SK-N-SH treated with all-trans-retinoic acid at 6 μM for 48 hours (cell line): ENCODE results near the gene SCFD2.

Source experiments
- ATAC-seq: fragments of 200-7000 bp; cut with Tn5 transposase; 3 replicates; pipeline ENCODE4 v1.9.1; 2020; ENCODE audit warnings: mild to moderate bottlenecking, moderate library complexity
- BACH2 ChIP-seq: fragments of 250-450 bp; sonication (Bioruptor Pico); IDR thresholded peaks from 2 replicates; pipeline ENCODE4 v1.9.0; 2021; ENCODE audit warnings: mild to moderate bottlenecking, borderline replicate concordance
- CSDC2 ChIP-seq: fragments of 250-450 bp; sonication (Bioruptor Pico); IDR thresholded peaks from 2 replicates; pipeline ENCODE4 v1.5.0; 2020; ENCODE audit warnings: mild to moderate bottlenecking, moderate library complexity
- ESRRG ChIP-seq: fragments of 250-450 bp; sonication (Bioruptor Pico); IDR thresholded peaks from 2 replicates; pipeline ENCODE4 v1.6.1; 2021; ENCODE audit warnings: mild to moderate bottlenecking
- GLIS3 ChIP-seq: fragments of 250-450 bp; sonication (Bioruptor Pico); IDR thresholded peaks from 2 replicates; pipeline ENCODE4 v1.5.0; 2020; ENCODE audit warnings: mild to moderate bottlenecking, moderate library complexity
- ISL1 ChIP-seq: fragments of 250-450 bp; sonication (Bioruptor Pico); IDR thresholded peaks from 2 replicates; pipeline ENCODE4 v2.1.2; 2022; ENCODE audit warnings: mild to moderate bottlenecking, moderate library complexity
- OSR1 ChIP-seq: fragments of 250-450 bp; sonication (Bioruptor Pico); IDR thresholded peaks from 2 replicates; pipeline ENCODE4 v1.8.0; 2022; ENCODE audit warnings: moderate library complexity, mild to moderate bottlenecking, inconsistent platforms
- PPARA ChIP-seq: fragments of 250-450 bp; sonication (Bioruptor Pico); IDR thresholded peaks from 2 replicates; pipeline ENCODE4 v1.5.0; 2020; ENCODE audit warnings: mild to moderate bottlenecking, borderline replicate concordance
- RARB ChIP-seq: fragments of 250-450 bp; sonication (Bioruptor Pico); IDR thresholded peaks from 2 replicates; pipeline ENCODE4 v1.8.0; 2021; ENCODE audit warnings: mild to moderate bottlenecking, moderate library complexity
- SNAI2 ChIP-seq: fragments of 250-450 bp; sonication (Bioruptor Pico); IDR thresholded peaks from 2 replicates; pipeline ENCODE4 v1.5.0; 2020; ENCODE audit warnings: mild to moderate bottlenecking, moderate library complexity
- TCF4 ChIP-seq: fragments of 250-450 bp; sonication (Bioruptor Pico); IDR thresholded peaks from 2 replicates; pipeline ENCODE4 v1.8.0; 2021; ENCODE audit warnings: mild to moderate bottlenecking, moderate library complexity, borderline replicate concordance
- TOX ChIP-seq: fragments of 250-450 bp; sonication (Bioruptor Pico); IDR thresholded peaks from 2 replicates; pipeline ENCODE4 v1.8.0; 2021; ENCODE audit warnings: mild to moderate bottlenecking, moderate library complexity, borderline replicate concordance
- ZC3H10 ChIP-seq: fragments of 250-450 bp; sonication (Bioruptor Pico); IDR thresholded peaks from 2 replicates; pipeline ENCODE4 v1.5.1; 2021; ENCODE audit warnings: mild to moderate bottlenecking, moderate library complexity
- ZFP3 ChIP-seq: fragments of 250-450 bp; sonication (Bioruptor Pico); IDR thresholded peaks from 2 replicates; pipeline ENCODE4 v1.5.0; 2020; ENCODE audit warnings: mild to moderate bottlenecking, moderate library complexity
- ZFP30 ChIP-seq: fragments of 450-650 bp; formaldehyde crosslinking; IDR thresholded peaks from 2 replicates; pipeline ENCODE4 v1.5.0; 2022; ENCODE audit warnings: mild to moderate bottlenecking, moderate library complexity
- ZNF565 ChIP-seq: fragments of 450-650 bp; formaldehyde crosslinking; conservative IDR thresholded peaks from 2 replicates; pipeline ENCODE4 v1.5.0; 2020; ENCODE audit warnings: low read depth, mild to moderate bottlenecking, moderate library complexity
- ZNF70 ChIP-seq: fragments of 450-650 bp; formaldehyde crosslinking; IDR thresholded peaks from 2 replicates; pipeline ENCODE4 v1.5.0; 2020; ENCODE audit warnings: mild to moderate bottlenecking, moderate library complexity
- ZNF8 ChIP-seq: fragments of 450-650 bp; formaldehyde crosslinking; IDR thresholded peaks from 2 replicates; pipeline ENCODE4 v1.5.0; 2020; ENCODE audit warnings: mild to moderate bottlenecking, moderate library complexity
- TF ChIP-seq, protein P1 (sequence below): fragments of 250-450 bp; sonication (Bioruptor Pico); IDR thresholded peaks from 2 replicates; pipeline ENCODE4 v1.8.0; 2020; ENCODE audit warnings: mild to moderate bottlenecking, moderate library complexity, borderline replicate concordance
- TF ChIP-seq, protein P2 (sequence below): fragments of 250-450 bp; sonication (Bioruptor Pico); IDR thresholded peaks from 2 replicates; pipeline ENCODE4 v1.5.1; 2020; ENCODE audit warnings: low read depth, mild to moderate bottlenecking, moderate library complexity
- TF ChIP-seq, protein P3 (sequence below): fragments of 250-450 bp; sonication (Bioruptor Pico); IDR thresholded peaks from 2 replicates; pipeline ENCODE4 v1.8.0; 2021; ENCODE audit warnings: low read depth, mild to moderate bottlenecking, moderate library complexity, borderline replicate concordance
- TF ChIP-seq, protein P4 (sequence below): fragments of 250-450 bp; sonication (Bioruptor Pico); IDR thresholded peaks from 2 replicates; pipeline ENCODE4 v1.5.1; 2021; ENCODE audit warnings: mild to moderate bottlenecking, moderate library complexity

SCFD2 gene

DNA sequence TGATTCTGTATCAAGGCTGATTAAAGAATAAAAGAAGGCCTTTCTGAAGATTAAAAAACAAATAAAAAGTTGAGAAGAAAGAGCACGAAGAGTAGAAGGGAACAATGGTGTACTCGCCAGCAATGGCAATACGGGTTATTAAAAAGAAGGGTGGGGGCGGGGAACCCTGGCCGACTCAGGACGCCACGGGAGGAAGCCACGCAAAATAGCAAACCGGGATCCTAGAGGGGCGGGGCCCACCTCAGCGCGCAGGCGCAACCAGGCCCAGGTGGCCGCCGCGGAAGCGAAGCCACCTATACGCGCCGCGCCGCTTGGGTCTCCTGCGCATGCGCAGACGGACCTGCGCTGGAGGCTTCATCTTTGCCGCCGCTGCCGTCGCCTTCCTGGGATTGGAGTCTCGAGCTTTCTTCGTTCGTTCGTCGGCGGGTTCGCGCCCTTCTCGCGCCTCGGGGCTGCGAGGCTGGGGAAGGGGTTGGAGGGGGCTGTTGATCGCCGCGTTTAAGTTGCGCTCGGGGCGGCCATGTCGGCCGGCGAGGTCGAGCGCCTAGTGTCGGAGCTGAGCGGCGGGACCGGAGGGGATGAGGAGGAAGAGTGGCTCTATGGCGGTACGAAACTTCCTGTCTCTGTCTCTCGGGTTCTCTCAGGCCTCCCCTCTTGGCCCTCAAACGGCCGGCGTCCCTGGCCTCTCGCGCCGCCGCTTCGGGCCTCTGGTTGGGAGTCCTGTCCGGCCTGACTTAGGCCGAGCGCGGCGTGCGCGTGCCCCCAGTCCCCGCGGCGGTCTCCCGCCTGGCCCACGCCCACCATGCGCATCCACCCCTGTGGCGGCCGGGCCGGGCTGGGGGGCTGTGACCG lies 11.7 kb upstream of the SCFD2 start, which contains the start of gene FIP1L1:
Gene FIP1L1 (plus strand): TSS at position 323 of the 852 bp plus-strand sequence. CDS start 198 bp downstream, at position 521.
- TF ChIP-seq TCF4 = no peak
- TF ChIP-seq CSDC2 (CRISPR knock-in tag) = 0 out of 2 replicates have a peak, but pooled peaks have one; percentile 31
- ATAC-seq = peak; percentile 97

DNA sequence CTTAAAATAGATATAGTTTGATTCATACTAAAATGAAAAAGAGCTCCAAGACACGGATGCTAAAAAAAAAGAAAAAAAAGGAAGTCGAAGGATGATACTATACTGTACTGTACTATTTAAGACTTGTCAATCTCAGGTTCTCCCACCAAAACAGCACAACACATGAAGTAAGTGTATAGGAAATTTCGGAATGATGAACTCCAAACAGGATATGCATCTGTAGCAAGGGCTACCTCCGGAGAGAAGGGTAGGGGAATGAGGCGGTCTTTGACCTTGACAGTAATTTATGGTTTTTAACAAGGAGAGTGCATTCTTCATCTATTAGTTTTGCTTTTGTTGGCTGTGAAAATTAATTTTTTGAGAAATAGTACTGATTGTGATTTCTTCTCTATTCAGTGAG lies 11.0 kb upstream of the SCFD2 start:
- ATAC-seq = no peak; the same call in 2 of the 3 replicates
- TF ChIP-seq CSDC2 (CRISPR knock-in tag) (no peak), ZNF8 (CRISPR knock-in tag) (no peak), ESRRG (no peak), GLIS3 (no peak), BACH2 (no peak), PPARA (CRISPR knock-in tag) (no peak), TOX (no peak), ZC3H10 (CRISPR knock-in tag) (no peak)
- TF ChIP-seq, protein P1, sequence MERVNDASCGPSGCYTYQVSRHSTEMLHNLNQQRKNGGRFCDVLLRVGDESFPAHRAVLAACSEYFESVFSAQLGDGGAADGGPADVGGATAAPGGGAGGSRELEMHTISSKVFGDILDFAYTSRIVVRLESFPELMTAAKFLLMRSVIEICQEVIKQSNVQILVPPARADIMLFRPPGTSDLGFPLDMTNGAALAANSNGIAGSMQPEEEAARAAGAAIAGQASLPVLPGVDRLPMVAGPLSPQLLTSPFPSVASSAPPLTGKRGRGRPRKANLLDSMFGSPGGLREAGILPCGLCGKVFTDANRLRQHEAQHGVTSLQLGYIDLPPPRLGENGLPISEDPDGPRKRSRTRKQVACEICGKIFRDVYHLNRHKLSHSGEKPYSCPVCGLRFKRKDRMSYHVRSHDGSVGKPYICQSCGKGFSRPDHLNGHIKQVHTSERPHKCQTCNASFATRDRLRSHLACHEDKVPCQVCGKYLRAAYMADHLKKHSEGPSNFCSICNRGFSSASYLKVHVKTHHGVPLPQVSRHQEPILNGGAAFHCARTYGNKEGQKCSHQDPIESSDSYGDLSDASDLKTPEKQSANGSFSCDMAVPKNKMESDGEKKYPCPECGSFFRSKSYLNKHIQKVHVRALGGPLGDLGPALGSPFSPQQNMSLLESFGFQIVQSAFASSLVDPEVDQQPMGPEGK (CRISPR knock-in tag) = no peak
- TF ChIP-seq, all 23 proteins: peak for 0

DNA sequence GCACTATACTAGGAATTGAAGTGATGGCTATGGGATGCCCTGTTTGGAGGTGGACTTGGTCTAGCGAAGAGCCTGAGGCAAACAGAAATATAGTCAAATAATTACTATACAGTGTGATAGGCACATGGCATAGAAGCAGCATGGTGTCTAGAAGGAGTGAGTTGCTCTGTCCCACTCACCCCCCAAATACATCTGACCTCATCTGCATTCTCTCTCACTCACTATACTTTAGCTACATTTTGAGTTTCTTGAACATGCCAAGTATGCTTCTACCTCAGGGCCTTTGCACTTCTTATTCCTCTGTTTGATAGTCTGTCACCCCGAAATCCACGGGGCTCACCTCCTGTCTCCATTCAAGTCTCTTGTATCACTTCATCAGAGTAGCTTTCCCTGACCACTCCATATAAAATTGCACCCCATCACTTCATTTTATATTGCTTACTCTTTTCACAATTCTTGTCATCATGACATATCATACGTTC lies 9.0 kb upstream of the SCFD2 start:
- TF ChIP-seq ZFP3 (CRISPR knock-in tag) (no peak), TOX (no peak)
- TF ChIP-seq, protein P1 (CRISPR knock-in tag) = no peak
- no peak for ATAC-seq

DNA sequence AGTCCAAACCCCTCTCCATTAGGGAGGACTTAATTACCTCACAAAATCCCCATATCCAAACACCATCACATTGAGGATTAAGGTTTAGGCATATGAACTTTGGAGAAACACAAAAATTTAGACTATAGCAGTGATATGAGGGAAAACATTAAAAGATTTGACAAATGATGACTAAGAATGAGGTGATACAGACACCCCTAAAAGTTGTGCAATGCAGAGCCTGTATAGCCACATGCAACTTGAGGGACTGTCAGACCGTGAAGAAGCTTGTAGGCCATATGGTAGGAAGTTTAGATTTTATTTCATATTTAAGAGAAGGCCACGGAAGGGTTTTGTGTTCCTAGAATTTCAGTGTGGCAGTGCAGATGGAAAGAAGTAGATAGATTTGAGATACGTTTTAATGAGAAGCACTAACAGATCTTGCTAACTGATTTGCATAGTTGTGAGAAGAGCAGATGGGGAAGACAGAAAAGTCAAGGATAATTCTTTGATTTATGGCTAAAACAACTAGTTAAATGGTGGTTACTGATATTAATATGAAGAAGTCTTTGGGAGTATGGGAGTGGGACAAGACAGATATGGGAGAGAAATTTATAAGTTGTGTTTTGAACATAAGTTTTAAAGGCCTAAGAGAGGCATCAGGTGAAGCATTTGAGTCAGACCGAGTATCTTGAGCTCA lies 6.1 kb upstream of the SCFD2 start:
- ATAC-seq = no peak
- TF ChIP-seq BACH2 = no peak
- no peak for TF ChIP-seq ZNF565 (CRISPR knock-in tag)
- no peak for TF ChIP-seq SNAI2 (CRISPR knock-in tag)
- no peak for TF ChIP-seq ZC3H10 (CRISPR knock-in tag)
- no peak for TF ChIP-seq ZNF70 (CRISPR knock-in tag)
- TF ChIP-seq, protein P2, sequence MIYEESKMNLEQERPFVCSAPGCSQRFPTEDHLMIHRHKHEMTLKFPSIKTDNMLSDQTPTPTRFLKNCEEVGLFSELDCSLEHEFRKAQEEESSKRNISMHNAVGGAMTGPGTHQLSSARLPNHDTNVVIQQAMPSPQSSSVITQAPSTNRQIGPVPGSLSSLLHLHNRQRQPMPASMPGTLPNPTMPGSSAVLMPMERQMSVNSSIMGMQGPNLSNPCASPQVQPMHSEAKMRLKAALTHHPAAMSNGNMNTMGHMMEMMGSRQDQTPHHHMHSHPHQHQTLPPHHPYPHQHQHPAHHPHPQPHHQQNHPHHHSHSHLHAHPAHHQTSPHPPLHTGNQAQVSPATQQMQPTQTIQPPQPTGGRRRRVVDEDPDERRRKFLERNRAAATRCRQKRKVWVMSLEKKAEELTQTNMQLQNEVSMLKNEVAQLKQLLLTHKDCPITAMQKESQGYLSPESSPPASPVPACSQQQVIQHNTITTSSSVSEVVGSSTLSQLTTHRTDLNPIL (CRISPR knock-in tag) = no peak
- TF ChIP-seq, protein P3, sequence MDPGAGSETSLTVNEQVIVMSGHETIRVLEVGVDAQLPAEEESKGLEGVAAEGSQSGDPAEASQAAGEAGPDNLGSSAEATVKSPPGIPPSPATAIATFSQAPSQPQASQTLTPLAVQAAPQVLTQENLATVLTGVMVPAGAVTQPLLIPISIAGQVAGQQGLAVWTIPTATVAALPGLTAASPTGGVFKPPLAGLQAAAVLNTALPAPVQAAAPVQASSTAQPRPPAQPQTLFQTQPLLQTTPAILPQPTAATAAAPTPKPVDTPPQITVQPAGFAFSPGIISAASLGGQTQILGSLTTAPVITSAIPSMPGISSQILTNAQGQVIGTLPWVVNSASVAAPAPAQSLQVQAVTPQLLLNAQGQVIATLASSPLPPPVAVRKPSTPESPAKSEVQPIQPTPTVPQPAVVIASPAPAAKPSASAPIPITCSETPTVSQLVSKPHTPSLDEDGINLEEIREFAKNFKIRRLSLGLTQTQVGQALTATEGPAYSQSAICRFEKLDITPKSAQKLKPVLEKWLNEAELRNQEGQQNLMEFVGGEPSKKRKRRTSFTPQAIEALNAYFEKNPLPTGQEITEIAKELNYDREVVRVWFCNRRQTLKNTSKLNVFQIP (CRISPR knock-in tag) = no peak
- TF ChIP-seq TCF4 = no peak
- TF ChIP-seq ZFP30 (CRISPR knock-in tag) = no peak
- TF ChIP-seq GLIS3 = no peak
- TF ChIP-seq, protein P1 (CRISPR knock-in tag) = no peak
- no peak for TF ChIP-seq RARB
- no peak for TF ChIP-seq OSR1
- TF ChIP-seq, protein P4, sequence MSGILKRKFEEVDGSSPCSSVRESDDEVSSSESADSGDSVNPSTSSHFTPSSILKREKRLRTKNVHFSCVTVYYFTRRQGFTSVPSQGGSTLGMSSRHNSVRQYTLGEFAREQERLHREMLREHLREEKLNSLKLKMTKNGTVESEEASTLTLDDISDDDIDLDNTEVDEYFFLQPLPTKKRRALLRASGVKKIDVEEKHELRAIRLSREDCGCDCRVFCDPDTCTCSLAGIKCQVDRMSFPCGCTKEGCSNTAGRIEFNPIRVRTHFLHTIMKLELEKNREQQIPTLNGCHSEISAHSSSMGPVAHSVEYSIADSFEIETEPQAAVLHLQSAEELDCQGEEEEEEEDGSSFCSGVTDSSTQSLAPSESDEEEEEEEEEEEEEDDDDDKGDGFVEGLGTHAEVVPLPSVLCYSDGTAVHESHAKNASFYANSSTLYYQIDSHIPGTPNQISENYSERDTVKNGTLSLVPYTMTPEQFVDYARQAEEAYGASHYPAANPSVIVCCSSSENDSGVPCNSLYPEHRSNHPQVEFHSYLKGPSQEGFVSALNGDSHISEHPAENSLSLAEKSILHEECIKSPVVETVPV (CRISPR knock-in tag) = no peak
- no peak for TF ChIP-seq ESRRG
- TF ChIP-seq ZFP3 (CRISPR knock-in tag) = no peak
- TF ChIP-seq CSDC2 (CRISPR knock-in tag) = no peak
- no peak for TF ChIP-seq ISL1 (CRISPR knock-in tag)
